Suppressor macrophage (primary cell): Measurements from ENCODE around the gene PPP1R12B.
"Not testable (repeated sequence)": the region's sequence is repeated elsewhere in the genome, so short reads cannot be mapped to it uniquely, and the experiment has no call there.

Experiments used
- DNase-seq, 4 experiments: peaks; one replicate each; pipeline ENCODE4 v3.0.0-alpha.2; 2020 to 2022

Gene PPP1R12B

GRCh38 chr1:202539583-202539982 lies 191.1 kb downstream of the PPP1R12B start:
- DNase-seq = not testable (repeated sequence)

- DNase-seq = no peak
Measured at GRCh38 chr1:202540014-202540413, 191.5 kb downstream of the PPP1R12B start.

- DNase-seq = no peak
Measured at GRCh38 chr1:202540448-202540847, 191.9 kb downstream of the PPP1R12B start.

- peak in 2 of 4 experiments; percentile 30 to 37 for DNase-seq
Measured at GRCh38 chr1:202540858-202541257, 192.4 kb downstream of the PPP1R12B start.

GRCh38 chr1:202542415-202542814 lies 193.9 kb downstream of the PPP1R12B start:
- not testable (repeated sequence) for DNase-seq

GRCh38 chr1:202543537-202543936 lies 195.0 kb downstream of the PPP1R12B start:
- not testable (repeated sequence) for DNase-seq

- DNase-seq = not testable (repeated sequence)
Measured at GRCh38 chr1:202544766-202545449, 196.4 kb downstream of the PPP1R12B start.

- not testable (repeated sequence) for DNase-seq
Measured at GRCh38 chr1:202545647-202546303, 197.3 kb downstream of the PPP1R12B start.

GRCh38 chr1:202546377-202546776 lies 197.9 kb downstream of the PPP1R12B start:
- not testable (repeated sequence) for DNase-seq

GRCh38 chr1:202546796-202547195 lies 198.3 kb downstream of the PPP1R12B start:
- not testable (repeated sequence) for DNase-seq

GRCh38 chr1:202547215-202547614 lies 198.7 kb downstream of the PPP1R12B start:
- no peak for DNase-seq

GRCh38 chr1:202550088-202550487 lies 201.6 kb downstream of the PPP1R12B start:
- DNase-seq = not testable (repeated sequence)

GRCh38 chr1:202551683-202552082 lies 203.2 kb downstream of the PPP1R12B start:
- no peak for DNase-seq

GRCh38 chr1:202552615-202553014 lies 204.1 kb downstream of the PPP1R12B start:
- peak in 3 of 4 experiments; percentile 9 to 17 (median 16) for DNase-seq

GRCh38 chr1:202553078-202553477 lies 204.6 kb downstream of the PPP1R12B start:
- not testable (repeated sequence) for DNase-seq

GRCh38 chr1:202553560-202554038 lies 205.1 kb downstream of the PPP1R12B start:
- DNase-seq = peak; percentile 73 to 92 (median 81)

GRCh38 chr1:202554619-202555018 lies 206.1 kb downstream of the PPP1R12B start:
- DNase-seq = not testable (repeated sequence)

- not testable (repeated sequence) for DNase-seq
Measured at GRCh38 chr1:202556037-202556436, 207.5 kb downstream of the PPP1R12B start.

- DNase-seq = not testable (repeated sequence)
Measured at GRCh38 chr1:202557662-202558061, 209.2 kb downstream of the PPP1R12B start.

- DNase-seq = no peak
Measured at GRCh38 chr1:202561240-202561639, 212.7 kb downstream of the PPP1R12B start.

- DNase-seq = no peak
Measured at GRCh38 chr1:202561726-202562443, 213.4 kb downstream of the PPP1R12B start.

- no peak for DNase-seq
Measured at GRCh38 chr1:202562444-202563060, 214.1 kb downstream of the PPP1R12B start.

- DNase-seq = no peak
Measured at GRCh38 chr1:202563818-202564217, 215.3 kb downstream of the PPP1R12B start.
